IMR-90 (cell line): ENCODE measurements around the gene CDH12. TPM values are rescaled to one million over a fixed set of nuclear protein-coding genes. Genes with fewer than 3 reads are reported as not detected.

Experiments
- ATAC-seq: fragments of 200-7000 bp; cut with Tn5 transposase; 2 replicates; pipeline ENCODE4 v1.9.1; 2020; ENCODE audit warnings: low read depth, mild to moderate bottlenecking, moderate library complexity
- BruUV-seq: library from RNA; stranded (reverse); fragments of 400-500 nt; replicated peaks from 2 replicates; lab custom pipeline; 2021; lab: Mats Ljungman, UMichigan
- CTCF ChIA-PET: fragments of 300-600 bp; formaldehyde crosslinking; extraction: SDS; loops from one replicate; lab custom pipeline; 2021; ENCODE audit warnings: antibody characterized with exemption; lab: Yijun Ruan, JAX
- POLR2A ChIA-PET: fragments of 300-600 bp; sonication (Branson Sonifier 250); formaldehyde crosslinking; loops from one replicate; lab custom pipeline; 2022; ENCODE audit warnings: antibody characterized with exemption; ENCODE audit not compliant: unreplicated experiment; lab: Charles Lee
- DNase-seq: peaks from one replicate; pipeline ENCODE4 v3.0.0; 2013
- H2AFZ ChIP-seq: replicated peaks from 2 replicates; pipeline ENCODE3; 2013; ENCODE audit warnings: low read length, mild to moderate bottlenecking; ENCODE audit not compliant: poor library complexity
- H2AK5ac ChIP-seq: 2 replicates; pipeline ENCODE4 v1.6.1; 2013; ENCODE audit warnings: low read depth, low read length, inconsistent platforms
- H2AK9ac ChIP-seq: replicated peaks from 2 replicates; pipeline ENCODE3; 2013; ENCODE audit warnings: mild to moderate bottlenecking, low read depth, low read length, moderate library complexity; ENCODE audit not compliant: poor library complexity
- H2BK120ac ChIP-seq: 2 replicates; pipeline ENCODE4 v1.6.1; 2013; ENCODE audit warnings: low read depth, low read length, inconsistent platforms
- H2BK15ac ChIP-seq: 3 replicates; pipeline ENCODE4 v1.6.1; 2013; ENCODE audit warnings: low read depth, low read length, inconsistent platforms
- H2BK20ac ChIP-seq: 2 replicates; pipeline ENCODE4 v1.6.1; 2013; ENCODE audit warnings: low read depth, mild to moderate bottlenecking, inconsistent platforms, low read length, moderate library complexity
- H2BK5ac ChIP-seq: 2 replicates; pipeline ENCODE4 v1.6.1; 2013; ENCODE audit warnings: mild to moderate bottlenecking, low read depth, low read length, inconsistent platforms; ENCODE audit not compliant: poor library complexity, severe bottlenecking
- H3K14ac ChIP-seq: replicated peaks from 2 replicates; pipeline ENCODE4 v1.6.1; 2013; ENCODE audit warnings: low read depth, low read length, inconsistent platforms
- H3K18ac ChIP-seq: 2 replicates; pipeline ENCODE4 v1.6.1; 2013; ENCODE audit warnings: low read depth, low read length, control low read depth
- H3K23ac ChIP-seq: 2 replicates; pipeline ENCODE4 v1.6.1; 2013; ENCODE audit warnings: low read depth, low read length, inconsistent platforms
- H3K27ac ChIP-seq: 2 replicates; pipeline ENCODE4 v1.5.1; 2013; ENCODE audit warnings: mild to moderate bottlenecking, control low read depth, low read length; ENCODE audit not compliant: insufficient read depth
- H3K27me3 ChIP-seq: 2 replicates; pipeline ENCODE4 v1.6.1; 2013; ENCODE audit warnings: low read length; ENCODE audit not compliant: control insufficient read depth, insufficient read depth
- H3K36me3 ChIP-seq: 2 replicates; pipeline ENCODE4 v1.6.1; 2013; ENCODE audit warnings: low read length, mixed read lengths; ENCODE audit not compliant: control insufficient read depth, insufficient read depth
- H3K4ac ChIP-seq: 2 replicates; pipeline ENCODE4 v1.6.1; 2013; ENCODE audit warnings: low read depth, low read length, inconsistent platforms
- H3K4me1 ChIP-seq: 2 replicates; pipeline ENCODE4 v1.6.1; 2013; ENCODE audit warnings: low read length, mixed read lengths; ENCODE audit not compliant: control insufficient read depth, insufficient read depth
- H3K4me2 ChIP-seq: 2 replicates; pipeline ENCODE4 v1.6.1; 2013; ENCODE audit warnings: low read depth, mild to moderate bottlenecking, control low read depth, low read length, moderate library complexity
- H3K4me3 ChIP-seq: 2 replicates; pipeline ENCODE4 v1.5.1; 2013; ENCODE audit warnings: low read depth, mild to moderate bottlenecking, control low read depth, low read length, moderate library complexity; ENCODE audit not compliant: insufficient read depth
- H3K56ac ChIP-seq: 2 replicates; pipeline ENCODE4 v1.6.1; 2013; ENCODE audit warnings: low read length, inconsistent platforms; ENCODE audit not compliant: insufficient read depth; ENCODE audit errors: extremely low read depth
- H3K79me1 ChIP-seq, 2 experiments: 2 replicates each; pipeline ENCODE4 v1.6.1; 2013; ENCODE audit warnings: low read length in 2 of 2, inconsistent platforms in 1 of 2, low read depth in 1 of 2
- H3K9ac ChIP-seq: 2 replicates; pipeline ENCODE4 v1.6.1; 2013; ENCODE audit warnings: low read depth, low read length, control low read depth
- H3K9me1 ChIP-seq: 2 replicates; pipeline ENCODE4 v1.6.1; 2013; ENCODE audit warnings: low read length, inconsistent platforms; ENCODE audit not compliant: insufficient read depth
- H3K9me3 ChIP-seq: 2 replicates; pipeline ENCODE4 v1.6.1; 2013; ENCODE audit warnings: low read length; ENCODE audit not compliant: control insufficient read depth, insufficient read depth
- H4K20me1 ChIP-seq: 2 replicates; pipeline ENCODE4 v1.6.1; 2013; ENCODE audit warnings: low read length, inconsistent platforms; ENCODE audit not compliant: insufficient read depth
- H4K5ac ChIP-seq: 2 replicates; pipeline ENCODE4 v1.6.1; 2013; ENCODE audit warnings: mild to moderate bottlenecking, low read depth, low read length, control low read depth
- H4K8ac ChIP-seq, 2 experiments: 2 replicates each; pipeline ENCODE4 v1.6.1; 2013; ENCODE audit warnings: low read depth in 2 of 2, low read length in 2 of 2, control low read depth in 1 of 2, inconsistent platforms in 1 of 2
- H4K91ac ChIP-seq: 2 replicates; pipeline ENCODE4 v1.6.1; 2013; ENCODE audit warnings: low read depth, low read length, inconsistent platforms; ENCODE audit not compliant: insufficient read depth
- CEBPB ChIP-seq: IDR thresholded peaks from 2 replicates; pipeline ENCODE4 v1.6.1; 2012; ENCODE audit warnings: low read depth, low read length, improper control_type of control experiment
- WGBS, 2 experiments: methylation state at CpG; one replicate each; pipeline versions ENCODE4 v1.1.5 to v1.1.7; 2013; ENCODE audit warnings: missing lambda C conversion rate in 2 of 2; ENCODE audit not compliant: insufficient read length in 1 of 2; ENCODE audit errors: extremely low coverage in 2 of 2; 5-methylcytosine and 5-hydroxymethylcytosine counted together
- dilution Hi-C: fragments of 300-500 bp; cut with HindIII; formaldehyde crosslinking; loops from one replicate; pipeline ENCODE4 v1.14.3; 2018; ENCODE audit warnings: low sequenced_read_pairs; ENCODE audit not compliant: unreplicated experiment
- in situ Hi-C: fragments of 300-500 bp; cut with MboI; formaldehyde crosslinking; loops from 3 replicates; pipeline ENCODE4 v1.14.3; 2019; ENCODE audit warnings: low sequenced_read_pairs, inconsistent platforms, mixed read lengths
- intact Hi-C: fragments of 100-400 bp; cut with micrococcal nuclease; formaldehyde crosslinking; loops from 2 replicates; pipeline ENCODE4 v1.10.0; 2022
- polyA plus RNA-seq, 3 experiments: library from polyadenylated mRNA; depleted of rRNA; stranded (reverse); fragments of >200 nt; gene quantifications; 2 replicates each; pipeline ENCODE4 v1.2.3, GENCODE V29; 2012; ENCODE audit warnings: low replicate concordance in 1 of 3
- total RNA-seq: library from RNA; depleted of rRNA; stranded (reverse); fragments of >200 nt; gene quantifications from 2 replicates; pipeline ENCODE4 v1.2.3, GENCODE V29; 2012

Gene CDH12
- total and polyA plus RNA-seq, 2 of the 4 experiments (the other 2 are of a cell fraction) = not detected

GRCh38 chr5:21826884-21827283, 1026.3 kb downstream of the CDH12 start:
- Histone ChIP-seq H3K18ac (no peak overlapping the region), H3K27me3 (no peaks in the 10 kb centered on the region), H3K9me1 (no peaks in the 10 kb centered on the region), H4K5ac (no peak overlapping the region), H4K91ac (no peak overlapping the region), H2AK9ac (no peak overlapping the region), H3K4me2 (no peak overlapping the region), H3K79me1 (no peaks in the 10 kb centered on the region), H3K56ac (no peak overlapping the region), H2BK15ac (no peak overlapping the region), H4K20me1 (no peaks in the 10 kb centered on the region), H4K8ac (no peak overlapping the region), H3K36me3 (no peaks in the 10 kb centered on the region), H2BK5ac (no peak overlapping the region), H2AK5ac (no peak overlapping the region), H2AFZ (no peak overlapping the region), H2BK20ac (no peak overlapping the region), H3K4me3 (no peak overlapping the region), H3K27ac (no peak overlapping the region), H3K14ac (no peak overlapping the region), H3K4me1 (no peaks in the 10 kb centered on the region), H3K9me3 (no peaks in the 10 kb centered on the region), H3K9ac (no peak overlapping the region), H3K4ac (no peak overlapping the region), H3K23ac (no peak overlapping the region), H2BK120ac (no peak overlapping the region)
- dilution Hi-C loops (no loop called here), in situ Hi-C loops (no loop called here), intact Hi-C loops (no loop called here)
- ATAC-seq = no peak
- ChIA-PET CTCF (no interaction called here), POLR2A (no interaction called here)
- no peak for TF ChIP-seq CEBPB
- no peak for DNase-seq
- no CpG with 5 or more reads among the region's 1 CpG for WGBS, 2 experiments
- no TSS peak for BruUV-seq
